Gastroesophageal sphincter (tissue), 4 donors: Measurements from ENCODE around the gene EXOSC6. TPM values are rescaled to one million over a fixed set of nuclear protein-coding genes. Genes with fewer than 3 reads are reported as not detected.
"Not testable (repeated sequence)": the region's sequence is repeated elsewhere in the genome, so short reads cannot be mapped to it uniquely, and the experiment has no call there.

Source experiments
- ATAC-seq: fragments of 150-250 bp; one replicate; pipeline ENCODE4 v1.9.1; 2016; ENCODE audit warnings: mild to moderate bottlenecking, moderate library complexity
- H3K27ac ChIP-seq, 4 donors: fragments of 200-600 bp; sonication (generic) in 3 of 4; 1 replicate in 3 of 4; 2 replicates in 1 of 4; pipeline ENCODE4 v1.5.1; 2016 to 2019
- H3K27me3 ChIP-seq: fragments of 200-600 bp; sonication (generic); one replicate; pipeline ENCODE4 v1.5.1; 2019
- H3K36me3 ChIP-seq, 2 donors: fragments of 200-600 bp; sonication (generic); one replicate each; pipeline ENCODE4 v1.5.1; 2019; ENCODE audit warnings: control low read depth in 1 of 2
- H3K4me1 ChIP-seq, 3 donors: fragments of 200-600 bp; sonication (generic); 1 replicate in 2 of 3; 2 replicates in 1 of 3; pipeline ENCODE4 v1.5.1; 2016 to 2019; ENCODE audit warnings: control low read depth in 2 of 3
- H3K4me3 ChIP-seq, 2 donors: fragments of 200-600 bp; sonication (generic); one replicate each; pipeline ENCODE4 v1.5.1; 2019; ENCODE audit warnings: mild to moderate bottlenecking in 1 of 2, moderate library complexity in 1 of 2
- H3K9me3 ChIP-seq, 3 donors: fragments of 200-600 bp; sonication (generic); one replicate each; pipeline ENCODE4 v1.5.1; 2017 to 2019; ENCODE audit warnings: control low read depth in 2 of 3
- WGBS, 2 donors: methylation state at CpG; one replicate each; pipeline ENCODE4 v1.1.5; 2018; ENCODE audit warnings: low coverage in 1 of 2; 5-methylcytosine and 5-hydroxymethylcytosine counted together
- small RNA-seq, 4 donors: library from RNA; depleted of rRNA; stranded (forward); fragments of <200 nt; gene quantifications; one replicate each; pipeline ENCODE3, GENCODE V24; 2016
- total RNA-seq, 4 donors: library from RNA; depleted of rRNA; stranded (reverse); fragments of >200 nt; gene quantifications; one replicate each; pipeline ENCODE4 v1.1.0, GENCODE V29; 2016

EXOSC6 gene
- total RNA-seq, 4 donors from 2014 or later = 23.0 to 31.1 (median 26.4) TPM

GRCh38 chr16:70222574-70222973 is 29.2 kb downstream of the EXOSC6 start:
- H3K36me3 ChIP-seq = peaks cover 0 to 67% of the 10 kb centered on the region in 2 donors
- no CpG with 5 or more reads among the region's 2 CpGs for WGBS, 2 donors

GRCh38 chr16:70218586-70218985 is 33.2 kb downstream of the EXOSC6 start:
- H3K36me3 ChIP-seq = peaks cover 0 to 55% of the 10 kb centered on the region in 2 donors
- not testable (repeated sequence) for H3K9me3 ChIP-seq, H3K27me3 ChIP-seq, H3K4me1 ChIP-seq, H3K27ac ChIP-seq, ATAC-seq, H3K4me3 ChIP-seq
- WGBS, 2 donors = 86% methylated on average over 2 of the region's 2 CpGs; no CpG with 5 or more reads in 1 of the 2 donors

More at GRCh38 chr16:70222574-70222973, 29.2 kb downstream of the EXOSC6 start:
- H3K4me3 ChIP-seq, H3K27ac ChIP-seq, H3K9me3 ChIP-seq, H3K27me3 ChIP-seq, ATAC-seq, H3K4me1 ChIP-seq: not testable (repeated sequence)

DNA sequence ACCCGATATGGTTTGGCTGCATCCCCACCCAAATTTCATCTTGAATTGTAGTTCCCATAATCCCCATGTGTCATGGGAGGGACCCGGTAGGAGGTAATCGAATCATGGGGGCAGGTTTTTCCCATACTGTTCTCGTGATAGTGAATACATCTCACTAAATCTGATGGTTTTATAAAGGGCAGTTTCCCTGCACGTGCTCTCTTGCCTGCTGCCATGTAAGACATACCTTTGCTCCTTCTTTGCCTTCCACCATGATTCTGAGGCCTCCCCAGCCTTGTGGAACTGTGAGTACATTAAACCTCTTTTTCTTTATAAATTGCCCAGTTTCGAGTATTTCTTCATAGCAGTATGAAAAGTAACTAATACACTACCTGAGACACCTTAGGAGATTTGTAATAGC is 45.4 kb downstream of the EXOSC6 start:
- WGBS, 2 donors = 100% methylated on average over 1 to 2 of the region's 6 CpGs
- H3K27ac ChIP-seq, H3K36me3 ChIP-seq, H3K27me3 ChIP-seq, H3K4me3 ChIP-seq, ATAC-seq, H3K4me1 ChIP-seq, H3K9me3 ChIP-seq: not testable (repeated sequence)

DNA sequence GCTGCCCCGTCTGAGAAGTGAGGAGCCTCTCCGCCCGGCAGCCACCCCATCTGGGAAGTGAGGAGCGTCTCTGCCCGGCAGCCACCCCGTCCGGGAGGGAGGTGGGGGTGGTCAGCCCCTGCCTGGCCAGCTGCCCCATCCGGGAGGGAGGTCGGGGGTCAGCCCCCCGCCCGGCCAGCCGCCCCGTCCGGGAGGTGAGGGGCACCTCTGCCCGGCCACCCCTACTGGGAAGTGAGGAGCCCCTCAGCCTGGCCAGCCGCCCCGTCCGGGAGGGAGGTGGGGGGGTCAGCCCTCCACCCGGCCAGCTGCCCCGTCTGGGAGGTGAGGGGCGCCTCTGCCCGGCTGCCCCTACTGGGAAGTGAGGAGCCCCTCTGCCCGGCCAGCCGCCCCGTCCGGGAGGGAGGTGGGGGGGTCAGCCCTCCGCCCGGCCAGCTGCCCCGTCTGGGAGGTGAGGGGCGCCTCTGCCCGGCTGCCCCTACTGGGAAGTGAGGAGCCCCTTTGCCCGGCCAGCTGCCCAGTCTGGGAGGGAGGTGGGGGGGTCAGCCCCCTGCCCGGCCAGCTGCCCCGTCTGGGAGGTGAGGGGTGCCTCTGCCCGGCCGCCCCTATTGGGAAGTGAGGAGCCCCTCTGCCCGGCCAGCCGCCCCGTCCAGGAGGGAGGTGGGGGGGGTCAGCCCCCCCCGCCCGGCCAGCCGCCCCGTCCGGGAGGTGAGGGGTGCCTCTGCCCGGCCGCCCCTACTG is 46.9 kb downstream of the EXOSC6 start:
- WGBS, 2 donors = no CpG with 5 or more reads among the region's 46 CpGs
- not testable (repeated sequence) for ATAC-seq, H3K27ac ChIP-seq

GRCh38 chr16:70204010-70204409 is 47.7 kb downstream of the EXOSC6 start:
- not testable (repeated sequence) for ATAC-seq, H3K4me3 ChIP-seq, H3K9me3 ChIP-seq, H3K27me3 ChIP-seq, H3K4me1 ChIP-seq, H3K36me3 ChIP-seq, H3K27ac ChIP-seq
- no CpG with 5 or more reads among the region's 29 CpGs for WGBS, 2 donors

More for the DNA sequence above, 46.9 kb downstream of the EXOSC6 start:
- H3K27me3 ChIP-seq, H3K4me1 ChIP-seq, H3K36me3 ChIP-seq, H3K9me3 ChIP-seq, H3K4me3 ChIP-seq: not testable (repeated sequence)

- WGBS, 2 donors = 32 to 81% methylated on average over 2 of the region's 7 CpGs
- H3K27ac ChIP-seq, H3K4me3 ChIP-seq, H3K36me3 ChIP-seq, ATAC-seq, H3K27me3 ChIP-seq, H3K9me3 ChIP-seq, H3K4me1 ChIP-seq: not testable (repeated sequence)
Observed at GRCh38 chr16:70203508-70203907, 48.2 kb downstream of the EXOSC6 start.

DNA sequence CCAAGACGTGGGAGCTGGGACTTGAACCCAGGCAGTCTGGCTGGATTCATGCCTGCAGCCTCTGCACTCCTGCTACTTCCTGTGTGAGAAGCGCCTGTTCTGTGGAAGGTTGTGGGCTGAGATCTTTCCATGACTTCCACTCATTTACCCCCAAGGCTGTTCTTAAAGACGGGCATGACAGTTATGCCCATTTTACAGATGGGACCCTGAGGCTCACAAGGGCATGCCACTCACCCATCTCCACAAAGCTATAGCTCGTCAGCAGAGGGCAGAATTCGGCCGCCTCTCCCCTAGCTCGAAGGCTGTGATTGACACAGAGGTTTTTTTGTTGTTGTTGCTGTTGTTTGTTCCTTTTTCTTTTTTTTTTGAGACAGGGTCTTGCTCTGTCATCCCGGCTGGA is 51.7 kb downstream of the EXOSC6 start:
- H3K4me3 ChIP-seq, H3K9me3 ChIP-seq, H3K27me3 ChIP-seq, ATAC-seq, H3K27ac ChIP-seq, H3K4me1 ChIP-seq, H3K36me3 ChIP-seq: not testable (repeated sequence)
- 85 to 89% methylated on average over 5 to 7 of the region's 8 CpGs for WGBS, 2 donors

- H3K4me1 ChIP-seq, ATAC-seq, H3K27me3 ChIP-seq, H3K27ac ChIP-seq, H3K36me3 ChIP-seq, H3K9me3 ChIP-seq, H3K4me3 ChIP-seq: not testable (repeated sequence)
- 80 to 85% methylated on average over 1 to 9 of the region's 9 CpGs for WGBS, 2 donors
Observed at GRCh38 chr16:70199170-70199569, 52.6 kb downstream of the EXOSC6 start.

DNA sequence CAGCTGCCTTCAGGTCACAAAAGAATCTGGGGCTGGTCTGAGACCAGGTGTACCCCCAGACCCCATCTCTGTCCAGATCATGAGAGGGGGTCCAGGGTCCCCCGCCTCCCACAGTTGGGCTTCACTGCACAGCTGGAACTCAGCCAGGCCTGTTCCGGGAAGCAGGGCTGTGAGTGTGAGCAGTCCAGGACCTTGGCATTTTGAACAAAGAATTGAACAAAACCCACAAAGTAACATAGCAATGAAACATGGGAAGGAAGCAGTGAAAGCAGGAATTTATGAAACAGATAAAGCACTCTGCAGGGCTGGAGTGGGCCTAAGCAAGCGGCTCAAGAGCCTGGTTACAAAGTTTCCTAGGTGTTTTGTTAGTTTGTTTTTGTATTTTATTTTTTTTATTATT is 53.1 kb downstream of the EXOSC6 start:
- not testable (repeated sequence) for H3K36me3 ChIP-seq, H3K4me3 ChIP-seq, H3K9me3 ChIP-seq, ATAC-seq, H3K4me1 ChIP-seq, H3K27ac ChIP-seq, H3K27me3 ChIP-seq
- WGBS, 2 donors = 39% methylated on average over 2 of the region's 3 CpGs; no CpG with 5 or more reads in 1 of the 2 donors

GRCh38 chr16:70198230-70198629 is 53.5 kb downstream of the EXOSC6 start:
- 67% methylated on average over 4 of the region's 9 CpGs; no CpG with 5 or more reads in 1 of the 2 donors for WGBS, 2 donors
- not testable (repeated sequence) for ATAC-seq, H3K4me3 ChIP-seq, H3K9me3 ChIP-seq, H3K4me1 ChIP-seq, H3K27me3 ChIP-seq, H3K36me3 ChIP-seq, H3K27ac ChIP-seq

DNA sequence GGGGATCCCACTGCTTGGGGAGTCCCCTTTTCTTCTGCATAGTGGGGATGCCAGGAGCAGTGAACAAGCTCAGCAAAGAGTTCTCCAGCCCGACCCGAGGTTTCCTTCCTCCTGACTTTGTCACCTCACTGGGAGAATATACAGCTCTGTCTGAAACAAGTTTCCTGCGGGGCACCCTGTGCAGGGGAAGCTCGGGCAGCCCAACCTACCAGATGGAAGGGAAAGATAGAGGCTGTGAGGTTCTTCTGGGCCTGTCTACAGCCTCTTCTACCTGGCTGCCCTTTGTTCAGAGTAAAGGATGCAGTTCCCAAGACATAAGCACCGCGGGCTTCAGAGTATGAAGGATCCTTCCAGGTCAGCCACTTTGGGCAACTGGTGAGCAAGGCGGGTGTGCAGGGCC is 54.1 kb downstream of the EXOSC6 start:
- H3K9me3 ChIP-seq, H3K36me3 ChIP-seq, ATAC-seq, H3K27me3 ChIP-seq, H3K4me1 ChIP-seq, H3K4me3 ChIP-seq, H3K27ac ChIP-seq: not testable (repeated sequence)
- WGBS, 2 donors = 83 to 95% methylated on average over 1 to 3 of the region's 7 CpGs

Small RNA genes lying within 50 kb of the gene (small RNA-seq; reads per million reads assigned to genes)
- gene AC009060.2 = 0 reads per million in 4 donors
- gene RN7SL279P = 0 reads per million in 4 donors

Other genes starting within 250 kb of the EXOSC6 start
- 10 to 100 TPM; 24.0 to 38.3 (median 29.8) TPM for gene PDPR, start 137.6 kb downstream of the EXOSC6 start, total RNA-seq
- gene CLEC18C, start 78.2 kb downstream of the EXOSC6 start, total RNA-seq = not detected
- 100 to 1,000 TPM in 1 of 4 donors, 10 to 100 TPM in 3; 76.9 to 109 (median 81.6) TPM for gene AARS1, start 37.6 kb upstream of the EXOSC6 start, total RNA-seq
- gene DDX19B, start 47.2 kb upstream of the EXOSC6 start, total RNA-seq = 10 to 100 TPM; 25.4 to 44.0 (median 30.4) TPM
- gene DDX19A, start 95.0 kb upstream of the EXOSC6 start, total RNA-seq = 10 to 100 TPM; 44.4 to 63.3 (median 50.7) TPM
- gene ST3GAL2, start 187.2 kb upstream of the EXOSC6 start, total RNA-seq = 10 to 100 TPM; 17.6 to 35.6 (median 24.8) TPM
- 10 to 100 TPM in 3 of 4 donors, 1 to 10 TPM in 1; 6.9 to 21.8 (median 12.4) TPM for gene FCSK, start 202.7 kb upstream of the EXOSC6 start, total RNA-seq